SKM-1 (cell line): ENCODE measurements around the gene PLEKHA6.
"Not testable (repeated sequence)": the region's sequence is repeated elsewhere in the genome, so short reads cannot be mapped to it uniquely, and the experiment has no call there.

Experiments used
- DNase-seq: peaks from one replicate; lab custom pipeline; 2025; ENCODE audit not compliant: unreplicated experiment; lab: John Stamatoyannopoulos, UW

PLEKHA6 gene

GRCh38 chr1:204338360-204338759 lies 21.4 kb downstream of the PLEKHA6 start:
- DNase-seq = no peak

GRCh38 chr1:204337583-204337982 lies 22.1 kb downstream of the PLEKHA6 start:
- no peak for DNase-seq

GRCh38 chr1:204337036-204337429 lies 22.7 kb downstream of the PLEKHA6 start:
- no peak for DNase-seq

GRCh38 chr1:204336421-204337035 lies 23.2 kb downstream of the PLEKHA6 start:
- DNase-seq = no peak

GRCh38 chr1:204335533-204335932 lies 24.2 kb downstream of the PLEKHA6 start:
- no peak for DNase-seq

- DNase-seq = no peak
Observed at GRCh38 chr1:204335085-204335484, 24.6 kb downstream of the PLEKHA6 start.

- no peak for DNase-seq
Observed at GRCh38 chr1:204334455-204334854, 25.3 kb downstream of the PLEKHA6 start.

GRCh38 chr1:204333427-204333826 lies 26.3 kb downstream of the PLEKHA6 start:
- no peak for DNase-seq

GRCh38 chr1:204331847-204332487 lies 27.8 kb downstream of the PLEKHA6 start:
- DNase-seq = no peak

- DNase-seq = no peak
Observed at GRCh38 chr1:204331275-204331674, 28.5 kb downstream of the PLEKHA6 start.

GRCh38 chr1:204327870-204328269 lies 31.9 kb downstream of the PLEKHA6 start:
- DNase-seq = not testable (repeated sequence)

- DNase-seq = no peak
Observed at GRCh38 chr1:204327359-204327758, 32.4 kb downstream of the PLEKHA6 start.

GRCh38 chr1:204326771-204327300 lies 32.9 kb downstream of the PLEKHA6 start:
- no peak for DNase-seq

GRCh38 chr1:204325944-204326343 lies 33.8 kb downstream of the PLEKHA6 start:
- no peak for DNase-seq

GRCh38 chr1:204323887-204324286 lies 35.8 kb downstream of the PLEKHA6 start:
- no peak for DNase-seq

GRCh38 chr1:204322339-204322868 lies 37.3 kb downstream of the PLEKHA6 start:
- DNase-seq = no peak

GRCh38 chr1:204321665-204322064 lies 38.1 kb downstream of the PLEKHA6 start:
- no peak for DNase-seq

- no peak for DNase-seq
Observed at GRCh38 chr1:204321051-204321450, 38.7 kb downstream of the PLEKHA6 start.

- DNase-seq = no peak
Observed at GRCh38 chr1:204320382-204320804, 39.3 kb downstream of the PLEKHA6 start.

GRCh38 chr1:204319462-204319861 lies 40.3 kb downstream of the PLEKHA6 start:
- no peak for DNase-seq

- DNase-seq = no peak
Observed at GRCh38 chr1:204319027-204319426, 40.7 kb downstream of the PLEKHA6 start.

- DNase-seq = no peak
Observed at GRCh38 chr1:204318324-204318723, 41.4 kb downstream of the PLEKHA6 start.
